Liver (tissue), 2 donors: ENCODE results near the gene APOBEC3B.

Source experiments
- CTCF ChIP-seq: fragments of 150-350 bp; IDR thresholded peaks from 2 replicates; pipeline ENCODE4 v1.5.1; 2017; ENCODE audit warnings: improper control_type of control experiment, low read depth, low read length; ENCODE audit not compliant: missing input control
- YY1 ChIP-seq: IDR thresholded peaks from 2 replicates; pipeline ENCODE4 v1.6.1; 2016; ENCODE audit warnings: antibody characterized with exemption, mild to moderate bottlenecking
- donor health status: healthy.

DNA sequence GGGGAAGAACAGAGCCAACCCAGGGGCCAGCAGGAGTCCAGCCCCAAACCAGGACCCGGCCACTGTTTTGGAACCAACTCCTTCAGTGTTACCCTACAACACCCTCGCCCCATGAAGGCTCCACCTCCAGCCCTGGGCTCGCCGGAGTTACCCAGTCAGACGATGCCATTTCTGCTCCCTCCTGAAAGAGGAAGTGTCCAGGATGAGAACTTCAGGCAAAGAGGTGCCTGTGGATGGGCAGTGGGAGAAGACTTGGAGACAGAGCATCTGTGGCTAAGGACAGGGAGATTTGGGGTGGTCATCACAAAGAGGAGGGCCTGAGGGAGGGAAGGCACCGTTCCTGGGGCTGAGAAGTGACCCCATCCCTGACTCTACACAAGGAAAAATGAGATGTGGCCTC lies 14.0 kb downstream of the APOBEC3B start:
- TF ChIP-seq YY1 (no peak), CTCF (no peak)
